Testis (tissue), 3 donors: ENCODE data around the gene SDC1. TPM values are rescaled to one million over a fixed set of nuclear protein-coding genes. Genes with fewer than 3 reads are reported as not detected.

ENCODE experiments used
- DNase-seq: peaks from one replicate; pipeline ENCODE4 v3.0.0-alpha.2; 2019
- H3K27ac ChIP-seq, 2 donors: fragments of 200-600 bp; sonication (generic); one replicate each; pipeline ENCODE4 v1.5.1; 2019
- H3K27me3 ChIP-seq: fragments of 200-600 bp; sonication (generic); one replicate; pipeline ENCODE4 v1.5.1; 2019
- H3K36me3 ChIP-seq: fragments of 200-600 bp; sonication (generic); one replicate; pipeline ENCODE4 v1.5.1; 2017; ENCODE audit warnings: low read depth; ENCODE audit errors: missing control alignments
- H3K4me1 ChIP-seq: fragments of 200-600 bp; sonication (generic); one replicate; pipeline ENCODE4 v1.5.1; 2019
- H3K4me3 ChIP-seq, 2 donors: fragments of 200-600 bp; sonication (generic); one replicate each; pipeline ENCODE4 v1.5.1; 2017 to 2019
- H3K9me3 ChIP-seq: fragments of 200-600 bp; sonication (generic); one replicate; pipeline ENCODE4 v1.5.1; 2017
- CTCF ChIP-seq, 3 experiments: fragments of 450-650 bp in 2 of 3; fragments of 200-600 bp in 1 of 3; sonication (generic) in 1 of 3; IDR thresholded peaks; one replicate each; pipeline ENCODE4 v1.5.1; 2016 to 2019; ENCODE audit warnings: antibody characterized with exemption in 3 of 3, mild to moderate bottlenecking in 2 of 3, moderate library complexity in 1 of 3
- POLR2A ChIP-seq: fragments of 450-650 bp; IDR thresholded peaks from one replicate; pipeline ENCODE4 v1.6.1; 2017; ENCODE audit warnings: antibody characterized with exemption, mild to moderate bottlenecking, moderate library complexity
- WGBS, 2 donors: methylation state at CpG; one replicate each; pipeline ENCODE4 v1.1.5; 2018; 5-methylcytosine and 5-hydroxymethylcytosine counted together
- intact Hi-C: fragments of 100-400 bp; cut with DNase I; formaldehyde crosslinking; loops from one replicate; pipeline ENCODE4 v1.15.1; 2023; ENCODE audit warnings: low total_unique reads
- polyA plus RNA-seq: library from polyadenylated mRNA; stranded (reverse); fragments of 350-450 nt; fragmentation: Illumina TruSeq; extraction: RNeasy Lipid Tissue Mini Kit (QIAGEN cat#74804); gene quantifications from one replicate; pipeline ENCODE4 v1.2.3, GENCODE V29; 2014; ENCODE audit warnings: low read depth, low replicate concordance; ENCODE audit not compliant: insufficient read depth
- small RNA-seq, 2 donors: library from RNA; depleted of rRNA; stranded (forward); fragments of <200 nt; gene quantifications; one replicate each; pipeline ENCODE3, GENCODE V24; 2016
- total RNA-seq, 2 donors: library from RNA; depleted of rRNA; stranded (reverse); fragments of >200 nt; gene quantifications; one replicate each; pipeline ENCODE4 v1.2.3, GENCODE V29; 2016

The SDC1 gene
- total and polyA plus RNA-seq, 3 donors from 2014 or later = 8.7 to 11.9 (median 9.2) TPM

- Histone ChIP-seq H3K9me3 (no peaks in the 10 kb centered on the region), H3K4me3 (no peak overlapping the region), H3K27me3 (no peaks in the 10 kb centered on the region), H3K36me3 (no peaks in the 10 kb centered on the region), H3K27ac (no peak overlapping the region), H3K4me1 (no peaks in the 10 kb centered on the region)
- DNase-seq = no peak
- TF ChIP-seq POLR2A = no peak
- no peak for TF ChIP-seq CTCF (IDR thresholded peaks at IDR 0.05)
- 56 to 77% methylated on average over 7 of the region's 7 CpGs for WGBS, 2 donors
- intact Hi-C loops = no loop called here
Observed at GRCh38 chr2:20150806-20151571, 73.9 kb downstream of the SDC1 start.

Small RNA genes lying within 50 kb of the gene (small RNA-seq; reads per million reads assigned to genes)
- gene RN7SL140P = 0 reads per million in 2 donors
- 0 reads per million in 2 donors for gene RNU6-961P
- 0 reads per million in 2 donors for gene RNU7-113P

Other genes with a start within 250 kb of the SDC1 start
- 10 to 100 TPM; 18.5 to 24.9 TPM for gene WDR35, start 235.0 kb downstream of the SDC1 start, total RNA-seq
- gene WDR35, start 235.0 kb downstream of the SDC1 start, polyA plus RNA-seq = 23.6 TPM
- gene MATN3, start 212.5 kb downstream of the SDC1 start, total RNA-seq = 1 to 10 TPM; 1.9 to 2.1 TPM
- 2.7 TPM for gene MATN3, start 212.5 kb downstream of the SDC1 start, polyA plus RNA-seq
- 100 to 1,000 TPM; 331 to 431 TPM for gene LAPTM4A, start 173.5 kb downstream of the SDC1 start, total RNA-seq
- gene LAPTM4A, start 173.5 kb downstream of the SDC1 start, polyA plus RNA-seq = 712 TPM
- gene PUM2, start 125.7 kb upstream of the SDC1 start, total RNA-seq = 10 to 100 TPM; 78.0 to 92.5 TPM
- gene PUM2, start 125.7 kb upstream of the SDC1 start, polyA plus RNA-seq = 50.5 TPM
- 100 to 1,000 TPM; 186 to 244 TPM for gene RHOB, start 221.9 kb upstream of the SDC1 start, total RNA-seq
- gene RHOB, start 221.9 kb upstream of the SDC1 start, polyA plus RNA-seq = 86.3 TPM